K562 (cell line): ENCODE data around the gene CRTC3. TPM values are rescaled to one million over a fixed set of nuclear protein-coding genes. Genes with fewer than 3 reads are reported as not detected.

ENCODE experiments used
- HIVEP1 ChIP-seq: fragments of 250-450 bp; sonication (Bioruptor Pico); IDR thresholded peaks from 2 replicates; pipeline ENCODE4 v1.4.0; 2020; ENCODE audit warnings: mild to moderate bottlenecking
- IFI16 ChIP-seq: fragments of 250-450 bp; sonication (Bioruptor Pico); IDR thresholded peaks from 2 replicates; pipeline ENCODE4 v2.1.2; 2022; ENCODE audit warnings: mild to moderate bottlenecking, inconsistent platforms
- JUND ChIP-seq, 2 experiments: IDR thresholded peaks; 2 replicates in 1 of 2; 3 replicates in 1 of 2; pipeline ENCODE4 v1.6.1; 2011; ENCODE audit warnings: borderline replicate concordance in 2 of 2, low read depth in 2 of 2, low read length in 2 of 2, improper control_type of control experiment in 1 of 2, missing biosample characterization in 1 of 2, missing genetic modification characterization in 1 of 2, missing genetic modification reagents in 1 of 2
- PBX2 ChIP-seq, 2 experiments: IDR thresholded peaks in 1 of 2; conservative IDR thresholded peaks in 1 of 2; 2 replicates each; pipeline ENCODE4 v1.6.1; 2016; ENCODE audit warnings: low read depth in 2 of 2, mild to moderate bottlenecking in 1 of 2, missing compliant biosample characterization in 1 of 2, missing genetic modification characterization in 1 of 2, moderate library complexity in 1 of 2
- PTBP1 ChIP-seq: fragments of 200-400 bp; formaldehyde crosslinking; IDR thresholded peaks from 2 replicates; pipeline ENCODE4 v1.6.1; 2017; ENCODE audit warnings: low read depth, low read length
- ZHX1 ChIP-seq: fragments of 150-350 bp; conservative IDR thresholded peaks from 2 replicates; pipeline ENCODE4 v1.6.1; 2014; ENCODE audit warnings: low read length
- ZNF780A ChIP-seq: fragments of 250-450 bp; sonication (Bioruptor Pico); IDR thresholded peaks from 2 replicates; pipeline ENCODE4 v1.5.0; 2021; ENCODE audit warnings: mild to moderate bottlenecking
- polyA plus RNA-seq, 8 experiments: library from polyadenylated mRNA; depleted of rRNA in 4 of 8; stranded (reverse) in 5 of 8; unstranded in 3 of 8; fragments of >200 nt; fragmentation: Nextera tagmentation in 2 of 8; fragmentation: Illumina TruSeq in 1 of 8; extraction: Ambion mirVana in 2 of 8; extraction: Trizol in 1 of 8; gene quantifications; 2 replicates each; pipeline versions ENCODE4 v1.2.1 to v1.2.3, GENCODE V29; 2011 to 2014; ENCODE audit warnings: inconsistent platforms in 1 of 8, missing spikeins in 1 of 8
- total RNA-seq, 7 experiments: library from RNA; depleted of rRNA in 6 of 7; stranded (reverse); fragments of >200 nt in 6 of 7; fragmentation: Illumina TruSeq in 2 of 7; extraction: Trizol in 2 of 7; gene quantifications; 2 replicates each; pipeline versions ENCODE4 v1.2.1 to v1.2.3, GENCODE V29; 2011 to 2021; ENCODE audit warnings: low replicate concordance in 1 of 7
- TF ChIP-seq, protein P1 (sequence below), 2 experiments: fragments of 150-350 bp in 1 of 2; IDR thresholded peaks; 2 replicates each; pipeline ENCODE4 v1.6.1; 2012 to 2016; ENCODE audit warnings: low read depth in 2 of 2, low read length in 2 of 2, mild to moderate bottlenecking in 1 of 2, moderate library complexity in 1 of 2
- TF ChIP-seq, protein P2 (sequence below): fragments of 250-450 bp; sonication (Bioruptor Pico); IDR thresholded peaks from 2 replicates; pipeline ENCODE4 v1.8.0; 2022; ENCODE audit warnings: moderate library complexity, mild to moderate bottlenecking, inconsistent platforms
- TF ChIP-seq, protein P3 (sequence below): fragments of 250-450 bp; sonication (Bioruptor Pico); IDR thresholded peaks from 2 replicates; pipeline ENCODE4 v1.4.0; 2020
- TF ChIP-seq, protein P4 (sequence below): fragments of 250-450 bp; sonication (Bioruptor Pico); IDR thresholded peaks from 2 replicates; pipeline ENCODE4 v1.5.0; 2021

CRTC3 gene
- total and polyA plus RNA-seq, 9 of the 15 experiments (the other 6 are each of a cell fraction or from before 2014, with no cell fraction given) = 1.2 to 19.0 (median 11.6) TPM

DNA sequence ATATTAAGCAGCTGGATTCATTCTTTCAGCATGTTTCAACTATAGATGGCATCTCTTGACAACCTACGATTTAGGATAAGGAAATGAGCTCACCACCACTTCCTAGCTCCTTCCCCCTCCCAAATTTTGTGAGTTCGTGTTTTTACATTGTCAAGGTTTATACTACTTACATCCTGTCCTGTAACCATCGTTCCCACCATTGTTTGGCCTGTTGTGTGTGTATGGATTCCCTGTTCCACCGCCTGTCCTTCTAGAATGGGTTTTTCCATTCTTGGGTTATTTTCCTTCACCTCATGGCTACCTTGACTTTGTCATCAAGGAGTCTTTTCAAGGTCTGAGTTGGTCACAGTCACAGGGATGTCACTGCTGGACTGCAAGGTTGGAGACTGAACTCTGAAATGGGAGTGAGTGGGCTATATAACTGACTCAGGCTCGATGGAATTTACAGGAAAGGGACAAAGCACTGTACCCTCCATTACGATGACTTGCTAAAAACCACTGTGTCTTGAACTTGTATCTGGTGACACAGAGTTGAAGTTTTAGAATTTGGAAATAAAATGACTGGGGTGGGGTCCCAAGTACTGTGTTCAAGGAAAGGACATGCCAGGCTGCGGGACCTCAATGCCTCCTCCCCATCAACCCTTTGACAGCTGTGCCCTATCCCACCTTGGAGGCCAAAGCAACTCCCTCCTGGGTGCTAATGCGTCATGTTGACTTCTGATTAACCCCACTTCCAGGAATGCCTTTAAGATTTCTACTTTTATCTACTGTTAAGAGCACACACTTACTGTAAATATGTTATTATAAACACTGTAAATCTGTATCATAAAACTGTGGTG, 120.6 kb downstream of the CRTC3 start (continued):
- TF ChIP-seq IFI16 (CRISPR knock-in tag) (no peak), ZHX1 (no peak), HIVEP1 (CRISPR knock-in tag) (peak; percentile 52; the same call in 1 of the 2 replicates), PBX2 (CRISPR knock-in tag; IDR thresholded peaks at IDR 0.05; ENCODE audit: low read depth) (no peak), PBX2 (tag; conservative IDR thresholded peaks at IDR 0.05; ENCODE audit: low read depth) (0 out of 2 replicates have a peak, but pooled peaks have one; percentile 22), ZNF780A (no peak), PTBP1 (no peak), JUND (IDR thresholded peaks at IDR 0.05; ENCODE audit: borderline replicate concordance, low read depth, low read length) (peak; percentile 76), JUND (tag; IDR thresholded peaks at IDR 0.05; ENCODE audit: borderline replicate concordance, low read depth, low read length) (peak; percentile 87; the same call in 2 of the 3 replicates)
- TF ChIP-seq, protein P1, sequence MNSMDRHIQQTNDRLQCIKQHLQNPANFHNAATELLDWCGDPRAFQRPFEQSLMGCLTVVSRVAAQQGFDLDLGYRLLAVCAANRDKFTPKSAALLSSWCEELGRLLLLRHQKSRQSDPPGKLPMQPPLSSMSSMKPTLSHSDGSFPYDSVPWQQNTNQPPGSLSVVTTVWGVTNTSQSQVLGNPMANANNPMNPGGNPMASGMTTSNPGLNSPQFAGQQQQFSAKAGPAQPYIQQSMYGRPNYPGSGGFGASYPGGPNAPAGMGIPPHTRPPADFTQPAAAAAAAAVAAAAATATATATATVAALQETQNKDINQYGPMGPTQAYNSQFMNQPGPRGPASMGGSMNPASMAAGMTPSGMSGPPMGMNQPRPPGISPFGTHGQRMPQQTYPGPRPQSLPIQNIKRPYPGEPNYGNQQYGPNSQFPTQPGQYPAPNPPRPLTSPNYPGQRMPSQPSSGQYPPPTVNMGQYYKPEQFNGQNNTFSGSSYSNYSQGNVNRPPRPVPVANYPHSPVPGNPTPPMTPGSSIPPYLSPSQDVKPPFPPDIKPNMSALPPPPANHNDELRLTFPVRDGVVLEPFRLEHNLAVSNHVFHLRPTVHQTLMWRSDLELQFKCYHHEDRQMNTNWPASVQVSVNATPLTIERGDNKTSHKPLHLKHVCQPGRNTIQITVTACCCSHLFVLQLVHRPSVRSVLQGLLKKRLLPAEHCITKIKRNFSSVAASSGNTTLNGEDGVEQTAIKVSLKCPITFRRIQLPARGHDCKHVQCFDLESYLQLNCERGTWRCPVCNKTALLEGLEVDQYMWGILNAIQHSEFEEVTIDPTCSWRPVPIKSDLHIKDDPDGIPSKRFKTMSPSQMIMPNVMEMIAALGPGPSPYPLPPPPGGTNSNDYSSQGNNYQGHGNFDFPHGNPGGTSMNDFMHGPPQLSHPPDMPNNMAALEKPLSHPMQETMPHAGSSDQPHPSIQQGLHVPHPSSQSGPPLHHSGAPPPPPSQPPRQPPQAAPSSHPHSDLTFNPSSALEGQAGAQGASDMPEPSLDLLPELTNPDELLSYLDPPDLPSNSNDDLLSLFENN (IDR thresholded peaks at IDR 0.05; ENCODE audit: low read depth in 2 of 2, low read length in 2 of 2) = no peak
- TF ChIP-seq, protein P2, sequence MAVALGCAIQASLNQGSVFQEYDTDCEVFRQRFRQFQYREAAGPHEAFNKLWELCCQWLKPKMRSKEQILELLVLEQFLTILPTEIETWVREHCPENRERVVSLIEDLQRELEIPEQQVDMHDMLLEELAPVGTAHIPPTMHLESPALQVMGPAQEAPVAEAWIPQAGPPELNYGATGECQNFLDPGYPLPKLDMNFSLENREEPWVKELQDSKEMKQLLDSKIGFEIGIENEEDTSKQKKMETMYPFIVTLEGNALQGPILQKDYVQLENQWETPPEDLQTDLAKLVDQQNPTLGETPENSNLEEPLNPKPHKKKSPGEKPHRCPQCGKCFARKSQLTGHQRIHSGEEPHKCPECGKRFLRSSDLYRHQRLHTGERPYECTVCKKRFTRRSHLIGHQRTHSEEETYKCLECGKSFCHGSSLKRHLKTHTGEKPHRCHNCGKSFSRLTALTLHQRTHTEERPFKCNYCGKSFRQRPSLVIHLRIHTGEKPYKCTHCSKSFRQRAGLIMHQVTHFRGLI (CRISPR knock-in tag) = peak; percentile 64; the same call in 1 of the 2 replicates
- TF ChIP-seq, protein P3, sequence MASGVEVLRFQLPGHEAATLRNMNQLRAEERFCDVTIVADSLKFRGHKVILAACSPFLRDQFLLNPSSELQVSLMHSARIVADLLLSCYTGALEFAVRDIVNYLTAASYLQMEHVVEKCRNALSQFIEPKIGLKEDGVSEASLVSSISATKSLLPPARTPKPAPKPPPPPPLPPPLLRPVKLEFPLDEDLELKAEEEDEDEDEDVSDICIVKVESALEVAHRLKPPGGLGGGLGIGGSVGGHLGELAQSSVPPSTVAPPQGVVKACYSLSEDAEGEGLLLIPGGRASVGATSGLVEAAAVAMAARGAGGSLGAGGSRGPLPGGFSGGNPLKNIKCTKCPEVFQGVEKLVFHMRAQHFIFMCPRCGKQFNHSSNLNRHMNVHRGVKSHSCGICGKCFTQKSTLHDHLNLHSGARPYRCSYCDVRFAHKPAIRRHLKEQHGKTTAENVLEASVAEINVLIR (CRISPR knock-in tag) = peak; percentile 10; the same call in 1 of the 2 replicates
- TF ChIP-seq, protein P4, sequence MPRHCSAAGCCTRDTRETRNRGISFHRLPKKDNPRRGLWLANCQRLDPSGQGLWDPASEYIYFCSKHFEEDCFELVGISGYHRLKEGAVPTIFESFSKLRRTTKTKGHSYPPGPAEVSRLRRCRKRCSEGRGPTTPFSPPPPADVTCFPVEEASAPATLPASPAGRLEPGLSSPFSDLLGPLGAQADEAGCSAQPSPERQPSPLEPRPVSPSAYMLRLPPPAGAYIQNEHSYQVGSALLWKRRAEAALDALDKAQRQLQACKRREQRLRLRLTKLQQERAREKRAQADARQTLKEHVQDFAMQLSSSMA (CRISPR knock-in tag) = no peak
